ENCODE measurements around the gene TMEM121B. TPM values are rescaled to one million over a fixed set of nuclear protein-coding genes. Genes with fewer than 3 reads are reported as not detected.

TMEM121B gene
- total and polyA plus RNA-seq, 2 donors (not counting 1 experiment from before 2014, with no cell fraction given) = 0.12 TPM; not detected in 1

DNA sequence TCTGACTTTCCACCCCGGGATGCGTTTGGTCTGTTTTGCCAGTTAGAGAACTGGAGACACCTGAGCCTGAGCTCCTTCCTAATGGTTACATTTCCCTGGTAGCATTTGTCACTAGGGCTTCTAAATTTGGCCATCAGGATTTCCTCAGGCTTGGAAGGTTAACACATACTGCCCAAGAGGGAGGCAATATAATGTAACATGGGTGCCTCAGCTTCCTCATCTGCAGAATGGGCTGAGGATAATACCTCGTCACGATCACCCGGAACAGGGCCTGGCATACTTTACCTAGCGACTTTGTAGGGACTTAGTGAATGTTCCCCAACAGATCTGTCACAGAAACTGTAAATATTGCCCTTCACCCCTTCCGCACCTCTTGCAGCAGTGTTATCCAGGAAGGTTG is 25.1 kb downstream of the TMEM121B start:
- Histone ChIP-seq H4K20me1 (ENCODE audit: control insufficient read depth, insufficient read depth, low read length, poor library complexity, severe bottlenecking) (peaks cover 34% of the 10 kb centered on the region), H3K4me2 (replicated peaks; ENCODE audit: low read depth, low read length, poor library complexity, severe bottlenecking) (no peak overlapping the region), H3K4me1 (ENCODE audit: control insufficient read depth in 2 of 2, insufficient read depth in 2 of 2, low read length in 2 of 2) (peaks cover 23 to 26% of the 10 kb centered on the region in 2 donors), H3K27me3 (replicated peaks in 1 of 4; ENCODE audit: control extremely low read depth in 1 of 4, control insufficient read depth in 3 of 4, insufficient read depth in 4 of 4, low read length in 3 of 4) (no peaks in the 10 kb centered on the region), H2AFZ (ENCODE audit: insufficient read depth, low read depth, low read length, poor library complexity, severe bottlenecking) (no peak overlapping the region), H3K36me3 (replicated peaks in 1 of 2; ENCODE audit: control extremely low read depth in 1 of 2, control insufficient read depth in 1 of 2, extremely low read depth in 1 of 2, insufficient read depth in 2 of 2, low read length in 1 of 2) (peaks cover 0 to 24% of the 10 kb centered on the region in 2 experiments), H3K27ac (ENCODE audit: low read length in 2 of 2) (no peak overlapping the region), H3K9ac (ENCODE audit: low read length) (no peak overlapping the region), H3K4me3 (ENCODE audit: control extremely low read depth in 1 of 5, extremely low read depth in 1 of 5, insufficient read depth in 1 of 5, low read depth in 2 of 5, low read length in 4 of 5) (no peak overlapping the region), H3K79me2 (ENCODE audit: control insufficient read depth, insufficient read depth, low read length) (peaks cover 49% of the 10 kb centered on the region), H3K9me3 (ENCODE audit: control extremely low read depth in 1 of 3, control insufficient read depth in 2 of 3, insufficient read depth in 1 of 3, low read length in 2 of 3) (no peaks in the 10 kb centered on the region)
- peaks cover 27% of the 10 kb centered on the region for H3K4me1 Mint-ChIP-seq
- no peaks in the 10 kb centered on the region for H3K27me3 Mint-ChIP-seq
- ATAC-seq (ENCODE audit: low read depth) (no peak), DNase-seq (no peak)
- WGBS (ENCODE audit: insufficient coverage) = 98% methylated on average over 6 of the region's 7 CpGs
- H3K9me3 Mint-ChIP-seq (ENCODE audit: insufficient read depth) = no peaks in the 10 kb centered on the region
- ChIA-PET POLR2A (no interaction called here), CTCF (interaction anchor here (1.2 kb wide), 1 partner anchor 405 kb away, joined by 3 read pairs; no protein-coding TSS in a partner anchor)
- no peak for TF ChIP-seq CTCF (IDR thresholded peaks at IDR 0.05)
- TF ChIP-seq EZH2 (IDR thresholded peaks at IDR 0.05; ENCODE audit: borderline replicate concordance, insufficient read depth, low read depth, low read length, poor library complexity, severe bottlenecking) = no peak
- H3K4me3 Mint-ChIP-seq = no peak overlapping the region
- intact Hi-C loops (cut with micrococcal nuclease) = no loop called here
- H3K27ac Mint-ChIP-seq = no peak overlapping the region

DNA sequence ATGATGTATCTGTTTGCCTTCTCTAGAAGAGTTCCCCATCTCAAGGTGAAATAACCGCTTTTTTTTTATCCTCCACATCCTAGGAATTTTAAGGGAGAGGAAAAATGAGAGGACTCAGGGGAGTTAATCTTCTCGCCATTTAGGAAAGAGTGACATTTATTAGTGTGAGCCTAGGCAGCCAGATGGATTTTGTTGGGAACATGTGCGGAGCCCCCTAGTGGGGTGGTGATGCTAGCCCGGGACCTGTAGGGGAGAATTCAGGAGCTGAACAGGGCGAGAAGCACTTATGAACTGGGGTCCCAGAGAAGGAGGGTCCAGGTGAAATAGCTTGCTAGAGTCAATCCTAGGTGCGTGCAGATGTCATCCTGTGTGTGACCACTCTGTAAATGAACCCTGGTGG is 25.6 kb downstream of the TMEM121B start:
- Mint-ChIP-seq H3K27me3 (no peaks in the 10 kb centered on the region), H3K4me3 (no peak overlapping the region), H3K4me1 (peaks cover 31% of the 10 kb centered on the region), H3K27ac (no peak overlapping the region), H3K9me3 (ENCODE audit: insufficient read depth) (no peaks in the 10 kb centered on the region)
- peaks cover 54% of the 10 kb centered on the region for H3K79me2 ChIP-seq (ENCODE audit: control insufficient read depth, insufficient read depth, low read length)
- no peak for ATAC-seq (ENCODE audit: low read depth)
- DNase-seq = no peak
- H2AFZ ChIP-seq (ENCODE audit: insufficient read depth, low read depth, low read length, poor library complexity, severe bottlenecking) = no peak overlapping the region
- no peaks in the 10 kb centered on the region for H3K9me3 ChIP-seq (ENCODE audit: control extremely low read depth in 1 of 3, control insufficient read depth in 2 of 3, insufficient read depth in 1 of 3, low read length in 2 of 3)
- no peaks in the 10 kb centered on the region for H3K27me3 ChIP-seq (replicated peaks in 1 of 4; ENCODE audit: control extremely low read depth in 1 of 4, control insufficient read depth in 3 of 4, insufficient read depth in 4 of 4, low read length in 3 of 4)
- peaks cover 23 to 26% of the 10 kb centered on the region in 2 donors for H3K4me1 ChIP-seq (ENCODE audit: control insufficient read depth in 2 of 2, insufficient read depth in 2 of 2, low read length in 2 of 2)
- CTCF ChIA-PET = interaction anchor here (1.2 kb wide), 1 partner anchor 405 kb away, joined by 3 read pairs; no protein-coding TSS in a partner anchor
- H3K4me2 ChIP-seq (replicated peaks; ENCODE audit: low read depth, low read length, poor library complexity, severe bottlenecking) = no peak overlapping the region
- H3K9ac ChIP-seq (ENCODE audit: low read length) = no peak overlapping the region
- H3K36me3 ChIP-seq (replicated peaks in 1 of 2; ENCODE audit: control extremely low read depth in 1 of 2, control insufficient read depth in 1 of 2, extremely low read depth in 1 of 2, insufficient read depth in 2 of 2, low read length in 1 of 2) = peaks cover 0 to 19% of the 10 kb centered on the region in 2 experiments
- no peak overlapping the region for H3K27ac ChIP-seq (ENCODE audit: low read length in 2 of 2)
- H3K4me3 ChIP-seq (ENCODE audit: control extremely low read depth in 1 of 5, extremely low read depth in 1 of 5, insufficient read depth in 1 of 5, low read depth in 2 of 5, low read length in 4 of 5) = no peak overlapping the region
- intact Hi-C loops (cut with micrococcal nuclease) = no loop called here
- WGBS (ENCODE audit: insufficient coverage) = 96% methylated on average over 5 of the region's 6 CpGs
- H4K20me1 ChIP-seq (ENCODE audit: control insufficient read depth, insufficient read depth, low read length, poor library complexity, severe bottlenecking) = peaks cover 39% of the 10 kb centered on the region
- TF ChIP-seq CTCF (IDR thresholded peaks at IDR 0.05) = no peak
- TF ChIP-seq EZH2 (IDR thresholded peaks at IDR 0.05; ENCODE audit: borderline replicate concordance, insufficient read depth, low read depth, low read length, poor library complexity, severe bottlenecking) = no peak
- POLR2A ChIA-PET = no interaction called here
